GM12891 (cell line): ENCODE results near the gene TRIM26.

ENCODE experiments used
- DNase-seq: peaks from one replicate; pipeline ENCODE4 v3.0.0; 2011; ENCODE audit warnings: low spot score; ENCODE audit not compliant: insufficient read length
- FAIRE-seq: peaks from 2 replicates; lab custom pipeline; 2011; peaks lifted over from hg19 to GRCh38; lab: Jason Lieb, UNC
- PAX5 ChIP-seq: IDR thresholded peaks from 2 replicates; pipeline ENCODE4 v1.6.1; 2011; ENCODE audit warnings: low read length, moderate library complexity, mild to moderate bottlenecking; ENCODE audit not compliant: insufficient read depth, severe bottlenecking
- POLR2A ChIP-seq: IDR thresholded peaks from 2 replicates; pipeline ENCODE4 v1.6.1; 2011; ENCODE audit warnings: low read depth, low read length, control low read depth
- POLR2AphosphoS5 ChIP-seq: IDR thresholded peaks from 2 replicates; pipeline ENCODE4 v1.6.1; 2011; ENCODE audit warnings: low read depth, low read length, control low read depth
- POU2F2 ChIP-seq: IDR thresholded peaks from 2 replicates; pipeline ENCODE4 v1.6.1; 2011; ENCODE audit warnings: low read depth, mild to moderate bottlenecking, control low read depth, low read length, moderate library complexity
- SPI1 ChIP-seq: IDR thresholded peaks from 2 replicates; pipeline ENCODE4 v1.6.1; 2011; ENCODE audit warnings: low read depth, low read length, control low read depth
- TAF1 ChIP-seq: IDR thresholded peaks from 2 replicates; pipeline ENCODE4 v1.6.1; 2011; ENCODE audit warnings: low read depth, low read length, control low read depth

TRIM26 gene

DNA sequence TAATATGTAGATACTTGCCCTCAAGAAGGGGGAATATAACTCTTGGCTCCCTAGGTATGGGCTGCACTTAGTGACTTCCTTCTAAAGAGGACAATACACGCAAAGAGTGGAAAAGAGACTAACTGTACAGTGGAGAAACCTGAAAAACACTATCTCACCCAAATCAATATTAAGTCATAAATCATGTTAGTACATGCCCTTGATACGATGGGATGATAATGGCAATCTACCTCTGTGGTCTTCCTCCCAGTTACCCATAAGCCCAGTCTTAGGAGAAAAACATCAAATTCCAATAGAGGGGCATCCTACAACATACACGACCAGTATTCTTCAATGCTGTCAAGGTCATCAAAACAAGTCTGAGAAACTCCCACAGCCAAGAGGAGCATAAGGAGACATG lies 1.3 kb downstream of the TRIM26 start:
- no peak for TF ChIP-seq TAF1
- TF ChIP-seq POU2F2, result no peak
- no peak for TF ChIP-seq SPI1
- FAIRE-seq, result no peak
- no peak for DNase-seq

DNA sequence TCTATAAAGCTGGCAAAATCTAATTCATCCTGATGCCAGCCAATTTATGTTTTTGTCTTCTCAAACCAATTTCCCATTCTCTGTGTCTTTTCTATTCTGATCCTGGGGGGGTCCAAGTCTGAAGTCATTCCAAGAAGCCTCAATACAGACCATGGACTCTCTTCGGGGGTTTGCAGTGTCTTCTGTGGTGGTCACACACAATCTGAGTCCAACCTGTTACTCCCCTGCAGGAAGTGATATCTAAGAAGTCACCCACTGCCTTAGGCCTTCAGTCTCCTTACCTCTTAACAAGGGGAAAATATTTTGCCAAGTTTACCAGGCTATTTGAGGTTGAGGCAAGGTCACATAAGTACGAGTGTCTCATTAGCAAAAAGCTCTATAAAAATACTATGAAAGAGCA lies 1.9 kb downstream of the TRIM26 start:
- DNase-seq, result no peak
- TF ChIP-seq POLR2AphosphoS5 (no peak), POLR2A (no peak), PAX5 (no peak), SPI1 (no peak)
- FAIRE-seq, result no peak

DNA sequence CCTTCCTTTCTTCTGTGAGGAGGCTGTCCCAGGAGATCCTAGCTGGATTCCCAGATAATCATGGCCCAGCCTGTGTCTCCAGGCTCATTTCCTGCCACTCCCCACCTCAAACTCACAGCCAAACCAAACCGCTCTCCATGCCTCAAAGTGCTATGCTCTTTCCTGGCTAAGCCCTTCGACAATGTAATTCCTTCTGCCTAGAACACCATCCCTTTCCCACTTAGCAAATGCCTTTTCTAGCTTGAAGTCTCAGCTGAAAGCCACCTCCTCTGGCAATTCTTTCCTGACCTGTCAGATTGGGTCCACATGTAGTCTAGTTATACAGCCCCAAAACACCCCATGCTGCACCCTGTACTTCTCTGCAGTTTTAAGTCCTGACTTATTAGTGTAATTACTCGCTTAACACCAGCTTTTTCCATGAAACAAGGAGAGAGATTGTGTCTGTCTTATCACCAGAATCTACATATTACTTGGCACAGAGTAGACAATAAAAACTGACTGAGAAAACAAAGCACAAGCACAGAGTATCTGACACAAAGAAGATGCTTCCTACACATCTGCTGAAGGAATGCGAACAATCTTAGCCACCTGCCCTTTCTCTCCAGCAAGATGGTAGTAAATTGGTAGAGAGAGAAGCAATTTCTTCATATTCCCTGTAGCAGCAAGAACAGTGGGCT lies 5.4 kb downstream of the TRIM26 start:
- FAIRE-seq, result no peak
- DNase-seq, result no peak
- TF ChIP-seq SPI1 (no peak), POLR2AphosphoS5 (no peak), POLR2A (no peak), POU2F2 (no peak), PAX5 (no peak), TAF1 (no peak)

DNA sequence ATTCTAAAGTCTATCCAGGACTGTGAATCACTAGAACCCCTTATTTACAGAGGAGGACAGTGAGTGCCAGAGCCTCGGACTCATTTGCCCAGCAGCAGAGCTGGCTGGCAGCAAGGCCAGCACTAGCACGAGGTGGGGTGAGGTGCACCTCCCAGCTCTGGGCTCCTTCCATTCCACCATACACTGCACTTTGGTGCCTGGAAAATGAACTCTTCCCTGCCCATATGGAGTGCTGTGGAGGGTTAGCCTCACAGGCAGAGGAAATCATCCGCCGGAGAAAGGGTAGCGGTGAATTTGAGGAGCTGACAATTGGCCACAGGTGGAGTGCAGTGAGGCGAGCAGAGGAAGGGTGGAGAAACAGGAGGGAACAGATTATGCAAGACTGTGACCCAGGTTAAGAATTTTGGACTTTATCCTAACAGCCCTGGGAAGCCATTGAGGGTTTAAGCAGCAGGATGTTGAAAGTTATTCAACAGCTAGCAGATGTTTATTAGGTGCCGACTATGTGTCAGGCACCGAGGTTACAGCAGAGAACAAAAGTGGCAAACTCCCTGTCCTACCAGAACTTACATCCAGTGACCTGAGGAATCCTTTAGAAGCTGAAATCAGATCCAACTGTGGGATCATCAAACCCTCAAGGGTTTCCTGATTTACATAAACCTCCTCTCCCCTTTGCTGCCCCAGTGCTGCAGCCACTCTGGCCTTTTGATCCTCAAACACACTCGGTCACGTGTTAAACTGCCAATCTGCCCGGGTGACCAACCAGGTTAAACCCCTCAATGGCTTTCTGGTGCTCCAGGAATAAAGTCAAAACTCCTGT lies 6.2 kb downstream of the TRIM26 start:
- no peak for FAIRE-seq
- DNase-seq, result no peak
- TF ChIP-seq POLR2A (no peak), PAX5 (no peak), POU2F2 (no peak), POLR2AphosphoS5 (no peak), TAF1 (no peak), SPI1 (no peak)

DNA sequence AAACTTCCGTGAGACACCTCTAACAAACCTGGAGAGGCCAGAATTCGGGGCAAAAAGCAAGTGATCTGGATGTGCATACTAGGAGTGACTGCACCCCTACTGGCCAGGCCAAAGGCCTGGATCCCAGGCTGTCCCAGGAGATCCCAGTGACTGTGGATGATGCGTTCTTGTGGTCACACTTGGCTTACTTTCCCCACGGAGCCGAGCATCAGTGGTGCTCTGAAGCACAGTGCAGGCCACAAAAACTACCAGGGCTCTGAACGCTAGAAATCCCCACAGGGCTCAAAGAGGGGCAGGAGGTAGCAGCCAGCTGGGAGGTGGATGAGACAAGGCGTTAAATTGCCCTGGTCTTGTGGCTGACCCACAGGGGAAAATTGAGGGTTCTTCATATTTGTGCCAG lies 7.1 kb downstream of the TRIM26 start:
- TF ChIP-seq TAF1 (no peak), POLR2A (no peak), POLR2AphosphoS5 (no peak), POU2F2 (no peak), PAX5 (no peak), SPI1 (no peak)
- DNase-seq (no peak), FAIRE-seq (no peak)

DNA sequence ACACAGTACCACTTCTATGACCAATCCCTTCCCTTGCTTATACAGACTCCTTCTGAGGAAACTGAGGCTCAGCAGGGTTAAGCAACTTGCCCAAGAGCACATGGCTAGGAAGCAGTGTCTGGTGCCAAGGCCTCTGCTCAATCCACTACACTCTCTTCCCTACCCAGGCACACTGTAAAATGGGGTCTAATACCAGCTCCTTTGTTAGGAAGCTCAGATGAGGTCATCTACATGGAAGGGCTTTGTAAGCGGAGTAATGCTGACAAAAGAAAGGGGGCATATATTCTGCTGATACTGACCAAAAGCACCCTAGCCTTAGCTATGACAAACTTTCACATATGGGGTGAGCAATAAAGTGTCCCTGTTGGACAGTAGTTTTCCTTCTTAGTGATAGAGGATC lies 9.1 kb downstream of the TRIM26 start:
- FAIRE-seq (no peak), DNase-seq (no peak)
- no peak for TF ChIP-seq POLR2A
- TF ChIP-seq TAF1, result no peak
- TF ChIP-seq POU2F2, result no peak
- no peak for TF ChIP-seq SPI1
- TF ChIP-seq POLR2AphosphoS5, result no peak
- no peak for TF ChIP-seq PAX5

DNA sequence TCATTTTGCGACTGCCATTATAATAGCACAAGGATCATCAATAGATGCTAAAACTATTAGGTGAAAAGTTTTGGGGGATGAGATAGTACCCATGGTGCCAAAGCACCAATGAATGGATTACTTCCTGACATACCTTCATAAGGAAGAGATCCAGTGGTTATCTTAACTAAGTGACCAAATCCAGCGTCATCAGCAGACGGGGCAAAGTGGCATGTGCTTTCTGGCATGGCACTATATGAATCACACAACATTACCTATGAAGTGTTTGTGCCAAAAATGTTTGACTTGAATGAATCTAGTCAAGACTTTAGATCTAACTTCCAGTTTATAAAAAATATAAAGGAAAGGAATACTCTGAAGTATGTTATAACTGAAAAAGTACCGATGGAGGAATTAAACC lies 10.8 kb downstream of the TRIM26 start:
- TF ChIP-seq POLR2AphosphoS5 (no peak), POLR2A (no peak), TAF1 (no peak), PAX5 (no peak), POU2F2 (no peak), SPI1 (no peak)
- FAIRE-seq (no peak), DNase-seq (no peak)

DNA sequence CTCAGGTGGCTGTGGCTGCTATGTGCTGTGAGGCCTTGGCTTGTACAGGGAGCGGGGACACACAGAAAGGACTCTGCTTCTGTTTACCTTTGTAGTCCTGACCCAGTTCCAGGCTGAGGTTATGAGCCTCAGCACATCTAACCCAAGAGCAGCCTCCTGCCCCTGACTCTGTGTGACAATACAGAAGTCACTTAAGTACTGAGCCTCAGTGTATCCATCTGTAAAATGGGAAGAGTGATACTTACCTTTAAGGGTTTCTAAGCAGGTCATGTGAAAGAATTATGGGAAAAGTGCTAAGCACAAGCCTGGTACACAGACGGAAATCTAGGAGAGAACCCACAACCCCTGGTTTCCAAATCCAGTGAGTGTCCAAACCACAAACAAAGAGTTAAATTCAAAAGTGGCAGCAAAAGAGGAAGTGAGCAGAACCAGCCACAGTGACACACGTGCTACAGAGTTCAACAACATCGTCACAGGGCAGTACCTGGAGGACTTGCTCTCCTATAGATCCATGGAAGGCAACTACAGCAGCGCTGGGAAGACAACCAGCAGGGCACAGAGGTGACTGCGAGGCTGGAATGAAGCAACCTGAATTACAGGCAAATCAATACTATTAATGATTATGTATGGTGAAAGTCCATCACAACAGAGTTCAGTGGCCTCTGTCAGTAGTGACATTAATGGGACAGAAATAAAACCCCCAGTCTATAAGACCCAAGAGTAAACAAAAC lies 12.5 kb downstream of the TRIM26 start:
- FAIRE-seq (peak; percentile 91), DNase-seq (peak; percentile 62)
- TF ChIP-seq PAX5 (no peak), SPI1 (peak; percentile 100), POU2F2 (peak; percentile 71; the same call in 1 of the 2 replicates), POLR2AphosphoS5 (no peak), TAF1 (no peak), POLR2A (no peak)

DNA sequence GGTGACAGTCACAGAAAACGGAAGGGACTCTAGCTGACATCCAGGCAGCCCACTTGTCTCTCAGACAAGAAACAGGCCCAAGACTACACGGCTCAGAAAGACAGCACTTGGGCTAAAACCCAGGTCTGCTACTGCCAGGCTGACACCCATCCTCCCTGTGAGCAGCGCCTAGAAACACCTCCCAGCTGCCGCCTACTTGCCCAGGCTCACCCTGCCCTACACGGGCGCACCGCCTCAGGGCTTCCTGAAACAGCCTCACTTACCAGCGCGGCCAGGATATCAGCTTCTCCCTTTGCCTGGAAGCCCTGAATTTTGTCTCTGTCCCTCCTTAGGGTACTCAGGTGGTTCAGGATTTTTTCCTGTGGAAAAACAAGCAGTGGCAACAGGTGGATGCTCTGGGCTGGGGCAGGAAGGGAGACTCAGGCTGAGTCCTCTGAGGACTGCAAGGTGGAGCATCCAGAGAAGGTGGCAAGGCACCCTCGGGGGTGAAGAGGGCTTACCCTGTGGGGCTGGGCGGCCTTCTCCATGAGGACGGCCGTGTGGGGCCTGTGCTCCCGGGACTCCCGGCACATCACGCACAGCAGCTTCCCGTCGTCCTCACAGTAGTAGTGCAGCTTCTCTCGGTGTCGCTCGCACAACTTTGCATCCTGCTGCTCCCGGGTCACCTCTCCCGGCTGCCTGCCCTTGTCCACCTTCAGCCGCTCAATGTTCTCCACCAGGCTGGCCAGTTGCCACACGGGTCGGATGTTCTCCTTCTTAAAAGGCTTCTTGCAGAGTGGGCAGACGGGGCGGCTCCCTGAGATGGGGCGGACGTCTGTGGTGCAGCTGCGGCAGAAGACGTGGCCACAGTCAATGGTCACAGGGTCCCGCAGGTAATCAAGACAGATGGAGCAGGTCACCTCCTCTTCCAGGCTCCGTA lies 14.8 kb downstream of the TRIM26 start:
- DNase-seq, result no peak
- no peak for FAIRE-seq
- TF ChIP-seq POLR2AphosphoS5, result no peak
- TF ChIP-seq PAX5, result no peak
- TF ChIP-seq POLR2A, result no peak
- TF ChIP-seq POU2F2, result no peak
- TF ChIP-seq SPI1, result no peak
- TF ChIP-seq TAF1, result no peak
